Mesendoderm (in vitro differentiated cells): ENCODE results near the gene FLT4.
A peak's percentile ranks its signal among the peaks of the same experiment; 100 is the strongest.

Experiments
- DNase-seq: peaks from one replicate; pipeline ENCODE4 v3.0.0; 2013
- H2AK5ac ChIP-seq: 2 replicates; pipeline ENCODE4 v1.6.1; 2013; ENCODE audit warnings: low read length, inconsistent platforms
- H2BK120ac ChIP-seq: 2 replicates; pipeline ENCODE4 v1.6.1; 2013; ENCODE audit warnings: low read depth, mild to moderate bottlenecking, low read length, moderate library complexity, mixed read lengths
- H2BK15ac ChIP-seq: replicated peaks from 2 replicates; pipeline ENCODE4 v1.6.1; 2013; ENCODE audit warnings: low read depth, mild to moderate bottlenecking, moderate library complexity
- H2BK5ac ChIP-seq: 2 replicates; pipeline ENCODE4 v1.6.1; 2013; ENCODE audit warnings: low read length, inconsistent platforms
- H3K18ac ChIP-seq: 2 replicates; pipeline ENCODE4 v1.6.1; 2013; ENCODE audit warnings: mild to moderate bottlenecking, low read length, mixed read lengths
- H3K23ac ChIP-seq: one replicate; pipeline ENCODE4 v1.6.1; 2013; ENCODE audit warnings: low read length
- H3K27ac ChIP-seq: 2 replicates; pipeline ENCODE4 v1.5.1; 2013; ENCODE audit warnings: low read depth, mild to moderate bottlenecking, inconsistent platforms, low read length, moderate library complexity
- H3K27me3 ChIP-seq: 2 replicates; pipeline ENCODE4 v1.6.1; 2013; ENCODE audit warnings: low read length, control low read depth, mild to moderate bottlenecking, inconsistent platforms; ENCODE audit not compliant: insufficient read depth, poor library complexity
- H3K36me3 ChIP-seq: 2 replicates; pipeline ENCODE4 v1.6.1; 2013; ENCODE audit warnings: low read length, inconsistent platforms; ENCODE audit not compliant: control insufficient read depth, insufficient read depth
- H3K4ac ChIP-seq: one replicate; pipeline ENCODE4 v1.6.1; 2013; ENCODE audit warnings: low read depth, mild to moderate bottlenecking, low read length, moderate library complexity
- H3K4me1 ChIP-seq: 2 replicates; pipeline ENCODE4 v1.6.1; 2013; ENCODE audit warnings: low read depth, low read length, inconsistent platforms; ENCODE audit not compliant: control insufficient read depth
- H3K4me2 ChIP-seq: 2 replicates; pipeline ENCODE4 v1.6.1; 2013; ENCODE audit warnings: low read length
- H3K4me3 ChIP-seq: 2 replicates; pipeline ENCODE4 v1.5.1; 2013; ENCODE audit warnings: mild to moderate bottlenecking, low read length
- H3K56ac ChIP-seq: one replicate; pipeline ENCODE4 v1.6.1; 2013; ENCODE audit warnings: low read length
- H3K79me1 ChIP-seq: 2 replicates; pipeline ENCODE4 v1.6.1; 2013; ENCODE audit warnings: low read length, inconsistent platforms
- H3K79me2 ChIP-seq: 2 replicates; pipeline ENCODE4 v1.6.1; 2013; ENCODE audit warnings: mild to moderate bottlenecking, low read length; ENCODE audit not compliant: control insufficient read depth, insufficient read depth
- H3K9ac ChIP-seq: 2 replicates; pipeline ENCODE4 v1.6.1; 2013; ENCODE audit warnings: low read length, inconsistent platforms
- H4K5ac ChIP-seq: one replicate; pipeline ENCODE4 v1.6.1; 2013; ENCODE audit warnings: low read length
- H4K8ac ChIP-seq: one replicate; pipeline ENCODE4 v1.6.1; 2013; ENCODE audit warnings: low read depth, mild to moderate bottlenecking, control low read depth, low read length, moderate library complexity
- WGBS: extraction: QIAGEN DNeasy Blood & Tissue Kit; methylation state at CpG from one replicate; pipeline ENCODE4 v1.1.7; 2013; ENCODE audit warnings: low lambda C conversion rate, missing lambda C conversion rate; ENCODE audit not compliant: insufficient coverage; ENCODE audit errors: extremely low coverage; 5-methylcytosine and 5-hydroxymethylcytosine counted together

Gene FLT4

DNA sequence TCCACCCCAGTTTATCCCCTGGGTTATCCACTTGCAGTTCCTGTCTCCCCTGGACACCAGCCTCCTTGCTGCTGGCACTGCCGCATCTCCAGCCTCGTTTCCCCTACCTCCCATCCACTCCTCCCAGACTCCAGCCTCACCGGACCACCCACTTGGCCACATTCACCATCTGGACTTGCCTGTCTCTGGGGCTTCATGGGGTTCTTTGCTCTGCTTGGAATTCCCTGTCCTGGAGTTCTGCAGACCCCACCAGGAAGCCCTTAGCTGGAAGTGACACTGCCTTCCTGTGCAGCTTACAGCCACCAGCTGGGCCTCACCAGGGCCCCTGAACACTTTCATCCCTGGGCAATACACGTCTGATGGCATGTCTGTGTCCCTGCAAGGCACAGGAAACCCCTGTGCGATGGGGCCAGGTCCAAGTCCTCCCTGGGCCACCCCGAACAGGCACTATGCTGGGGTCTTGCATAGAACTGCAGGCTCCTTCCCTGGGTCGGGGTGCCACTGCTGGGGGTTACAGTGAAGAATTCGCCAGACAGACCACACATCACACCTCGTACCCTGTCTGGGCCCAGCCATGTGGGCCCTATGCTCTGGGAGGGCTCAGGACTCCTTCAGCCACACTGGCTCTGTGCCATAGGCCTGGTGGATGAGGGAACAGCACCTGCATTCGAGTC is 3.0 kb downstream of the FLT4 start:
- Histone ChIP-seq H3K27ac (no peak overlapping the region), H3K9ac (no peak overlapping the region), H4K8ac (no peak overlapping the region), H2AK5ac (no peak overlapping the region), H3K4me2 (no peak overlapping the region), H2BK5ac (no peak overlapping the region), H2BK120ac (no peak overlapping the region), H3K36me3 (no peaks in the 10 kb centered on the region), H3K4me3 (no peak overlapping the region), H3K79me1 (no peaks in the 10 kb centered on the region), H3K56ac (no peak overlapping the region), H2BK15ac (no peak overlapping the region), H3K27me3 (peaks cover 21% of the 10 kb centered on the region), H3K79me2 (no peaks in the 10 kb centered on the region), H3K23ac (no peak overlapping the region), H3K4me1 (no peaks in the 10 kb centered on the region), H3K18ac (no peak overlapping the region), H3K4ac (no peak overlapping the region), H4K5ac (no peak overlapping the region)
- DNase-seq = no peak
- no CpG with 5 or more reads among the region's 10 CpGs for WGBS

DNA sequence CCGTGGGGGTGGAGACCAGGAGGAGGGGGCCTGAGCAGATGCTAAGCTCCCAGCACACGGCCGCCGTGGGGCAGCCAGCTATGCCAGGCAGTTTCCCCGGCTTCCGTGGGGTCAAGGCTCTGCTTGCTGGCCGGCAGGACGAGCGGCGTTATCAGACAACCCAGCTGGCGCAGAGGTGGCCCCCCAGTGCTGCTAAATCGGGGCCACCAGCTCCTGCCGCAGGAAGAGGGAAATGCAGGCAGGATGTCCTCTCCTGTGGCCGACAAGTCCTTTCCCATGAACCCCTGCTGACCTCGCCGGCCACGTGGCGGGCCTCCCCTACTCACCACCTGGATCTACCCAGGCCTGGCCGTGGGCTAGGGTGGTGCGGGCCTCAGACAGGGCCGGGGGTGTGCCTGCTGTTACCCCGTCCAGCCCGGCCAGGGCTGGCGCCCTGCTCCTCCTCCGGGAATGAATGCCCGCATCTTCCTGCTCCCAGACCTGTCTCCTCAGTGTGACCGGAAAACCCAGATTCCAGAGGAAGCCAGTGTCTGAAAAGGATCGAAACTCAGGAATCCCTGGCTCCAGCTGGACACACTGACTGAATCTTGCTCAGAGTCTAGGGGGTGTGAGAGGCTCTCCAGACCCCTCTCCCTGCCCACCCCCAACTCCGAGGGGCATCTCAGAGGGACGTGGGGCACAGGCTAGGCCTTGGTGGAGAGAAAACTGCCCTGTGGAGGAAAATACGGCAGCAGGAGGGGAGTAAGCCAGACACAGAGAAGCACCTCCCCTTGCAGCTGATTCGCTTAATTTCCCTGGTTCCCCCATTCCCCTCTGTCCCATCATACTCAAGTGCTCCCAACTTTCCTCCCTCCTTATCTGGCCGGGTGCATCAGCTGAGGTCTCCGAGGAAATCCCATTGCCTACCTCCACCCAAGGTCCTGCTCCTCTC is 3.9 kb downstream of the FLT4 start:
- Histone ChIP-seq H3K79me2 (no peaks in the 10 kb centered on the region), H3K36me3 (no peaks in the 10 kb centered on the region), H3K4me2 (no peak overlapping the region), H4K8ac (no peak overlapping the region), H3K4me3 (no peak overlapping the region), H3K23ac (no peak overlapping the region), H3K27ac (no peak overlapping the region), H3K9ac (no peak overlapping the region), H2AK5ac (no peak overlapping the region), H4K5ac (no peak overlapping the region), H2BK5ac (no peak overlapping the region), H3K4me1 (no peaks in the 10 kb centered on the region), H3K27me3 (peaks cover 19% of the 10 kb centered on the region), H2BK15ac (no peak overlapping the region), H3K4ac (no peak overlapping the region), H2BK120ac (no peak overlapping the region), H3K18ac (no peak overlapping the region), H3K56ac (no peak overlapping the region), H3K79me1 (no peaks in the 10 kb centered on the region)
- no CpG with 5 or more reads among the region's 34 CpGs for WGBS
- no peak for DNase-seq

DNA sequence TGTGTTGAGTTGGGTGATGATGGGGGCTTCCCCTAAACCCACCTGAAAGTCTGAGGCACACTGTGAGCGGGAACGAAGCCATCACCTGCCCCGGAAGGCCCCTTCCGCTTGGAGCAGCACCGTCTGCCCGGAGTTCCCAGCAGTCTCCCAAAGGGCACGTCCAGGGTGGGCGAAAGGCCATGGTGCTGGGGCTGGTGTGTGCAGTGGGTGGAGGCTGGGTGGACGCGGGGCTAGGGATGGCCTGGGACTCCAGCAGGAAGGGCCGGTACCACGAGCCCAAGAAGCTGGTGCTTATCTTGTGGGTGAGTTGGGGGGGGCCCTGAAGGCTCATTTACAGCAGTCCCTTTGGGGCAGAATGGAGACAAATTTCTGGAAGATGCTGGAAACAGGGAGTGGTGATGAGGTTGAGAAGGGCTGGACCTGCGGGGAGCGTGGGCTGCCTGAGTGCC is 4.6 kb downstream of the FLT4 start:
- H3K36me3 ChIP-seq = no peaks in the 10 kb centered on the region

DNA sequence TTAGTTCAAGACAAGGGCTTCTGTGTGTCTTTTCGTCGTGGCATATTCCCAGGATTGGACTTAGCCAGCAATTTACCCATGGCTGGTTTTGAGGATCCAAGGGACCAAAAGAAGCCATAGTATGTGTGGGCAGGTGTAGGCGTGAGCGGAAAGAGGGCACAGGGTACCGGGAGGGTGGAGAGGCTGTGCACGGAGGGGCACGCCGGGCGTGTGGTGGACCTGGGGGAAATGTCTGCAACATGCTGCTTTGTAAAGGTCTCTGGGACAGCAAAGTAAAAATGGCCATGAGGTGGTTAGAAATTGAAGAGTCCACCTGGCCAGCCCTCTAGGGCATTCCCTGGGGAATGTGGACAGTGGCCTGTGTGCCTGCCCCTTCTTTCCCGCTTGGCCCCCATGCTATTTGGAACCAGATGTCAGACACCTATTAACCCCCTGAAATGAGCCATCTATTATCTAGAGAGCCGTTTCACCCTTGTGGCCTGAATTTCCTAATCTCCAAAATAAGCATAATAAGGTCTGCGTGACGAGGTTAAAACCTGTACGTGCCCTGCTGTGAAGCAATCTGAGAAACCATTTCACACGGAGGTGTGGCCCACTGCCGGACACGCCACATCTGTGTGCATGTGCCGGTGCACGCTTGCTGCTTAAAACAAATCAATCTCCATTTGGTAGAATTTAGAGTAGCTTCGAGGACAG is 5.1 kb downstream of the FLT4 start:
- Histone ChIP-seq H2BK15ac (no peak overlapping the region), H3K36me3 (no peaks in the 10 kb centered on the region), H3K18ac (no peak overlapping the region), H4K8ac (no peak overlapping the region), H3K27ac (no peak overlapping the region), H3K4me2 (no peak overlapping the region), H2BK120ac (no peak overlapping the region), H3K4me1 (no peaks in the 10 kb centered on the region), H3K79me1 (no peaks in the 10 kb centered on the region), H2BK5ac (no peak overlapping the region), H4K5ac (no peak overlapping the region), H3K4ac (no peak overlapping the region), H3K79me2 (no peaks in the 10 kb centered on the region), H3K27me3 (peaks cover 13% of the 10 kb centered on the region), H3K23ac (no peak overlapping the region), H3K9ac (no peak overlapping the region), H2AK5ac (no peak overlapping the region), H3K56ac (no peak overlapping the region), H3K4me3 (no peak overlapping the region)
- DNase-seq = no peak
- no CpG with 5 or more reads among the region's 20 CpGs for WGBS

More for the DNA sequence above, 4.6 kb downstream of the FLT4 start:
- Histone ChIP-seq H4K8ac (no peak overlapping the region), H2AK5ac (no peak overlapping the region), H3K56ac (no peak overlapping the region), H3K23ac (peak overlapping the region; percentile 57), H4K5ac (no peak overlapping the region), H3K27ac (no peak overlapping the region), H3K4me3 (no peak overlapping the region), H3K27me3 (peaks cover 17% of the 10 kb centered on the region), H2BK5ac (no peak overlapping the region), H3K18ac (no peak overlapping the region), H3K4me2 (no peak overlapping the region), H3K79me2 (no peaks in the 10 kb centered on the region), H2BK120ac (no peak overlapping the region), H3K4ac (no peak overlapping the region), H3K9ac (no peak overlapping the region), H3K79me1 (no peaks in the 10 kb centered on the region), H2BK15ac (no peak overlapping the region), H3K4me1 (no peaks in the 10 kb centered on the region)
- no peak for DNase-seq
- no CpG with 5 or more reads among the region's 14 CpGs for WGBS

DNA sequence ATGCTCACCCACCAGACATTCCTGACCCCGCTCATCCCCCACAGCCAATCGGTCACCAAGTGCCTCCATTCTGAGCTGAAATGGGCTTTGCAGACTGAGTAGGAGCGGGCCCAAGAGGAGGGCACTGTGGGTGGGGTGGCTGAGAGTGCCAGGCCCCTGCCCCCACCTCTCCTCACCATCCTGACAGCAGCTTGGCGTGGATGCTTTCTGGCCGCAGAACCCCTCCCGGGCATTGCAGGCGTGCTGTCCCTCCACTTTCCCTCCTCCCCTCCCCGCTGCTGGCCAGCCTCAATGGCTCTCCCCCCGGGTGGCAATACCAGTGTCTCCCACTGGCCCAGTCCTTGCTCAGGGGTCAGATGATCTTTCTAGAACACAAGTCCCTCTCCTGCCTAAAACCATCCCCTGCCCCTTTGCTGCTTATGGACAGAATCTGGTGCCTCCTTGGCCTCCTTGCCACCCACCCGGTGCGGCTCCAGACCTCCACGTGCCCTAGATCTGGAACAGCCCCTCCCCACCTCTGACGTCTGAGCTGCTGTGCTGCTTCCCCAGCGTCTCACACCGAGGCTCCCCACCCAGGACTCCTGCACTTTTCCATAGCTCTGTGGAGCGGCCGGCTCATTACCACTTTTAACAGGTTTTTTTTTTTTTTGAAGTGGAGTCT is 6.1 kb downstream of the FLT4 start:
- Histone ChIP-seq H3K79me2 (no peaks in the 10 kb centered on the region), H4K5ac (no peak overlapping the region), H3K27me3 (peaks cover 6% of the 10 kb centered on the region), H2BK15ac (no peak overlapping the region), H3K18ac (no peak overlapping the region), H3K23ac (no peak overlapping the region), H3K56ac (no peak overlapping the region), H3K79me1 (no peaks in the 10 kb centered on the region), H3K4me3 (no peak overlapping the region), H2BK120ac (no peak overlapping the region), H2AK5ac (no peak overlapping the region), H3K36me3 (no peaks in the 10 kb centered on the region), H3K4me1 (no peaks in the 10 kb centered on the region), H3K4ac (no peak overlapping the region), H4K8ac (no peak overlapping the region), H3K9ac (no peak overlapping the region), H3K27ac (no peak overlapping the region), H2BK5ac (no peak overlapping the region), H3K4me2 (no peak overlapping the region)
- no peak for DNase-seq
- no CpG with 5 or more reads among the region's 17 CpGs for WGBS
